SW 1271 (cell line): ENCODE data around the gene OOSP4B.
"Not testable (repeated sequence)": the region's sequence is repeated elsewhere in the genome, so short reads cannot be mapped to it uniquely, and the experiment has no call there.

Source experiments
- DNase-seq, 2 experiments: peaks; one replicate each; lab custom pipeline; 2025; lab: John Stamatoyannopoulos, UW

OOSP4B gene

GRCh38 chr11:60059521-60060240, 42.7 kb downstream of the OOSP4B start:
- no peak for DNase-seq

GRCh38 chr11:60064111-60064510, 47.1 kb downstream of the OOSP4B start:
- DNase-seq, result no peak

GRCh38 chr11:60065801-60066200, 48.8 kb downstream of the OOSP4B start:
- DNase-seq, result no peak

GRCh38 chr11:60069450-60069849, 52.5 kb downstream of the OOSP4B start:
- no peak for DNase-seq

GRCh38 chr11:60071644-60072043, 54.7 kb downstream of the OOSP4B start:
- DNase-seq, result not testable (repeated sequence)

GRCh38 chr11:60077216-60077817, 60.3 kb downstream of the OOSP4B start:
- no peak for DNase-seq

- no peak for DNase-seq
Measured at GRCh38 chr11:60077981-60078380, 61.0 kb downstream of the OOSP4B start.

GRCh38 chr11:60078745-60079144, 61.8 kb downstream of the OOSP4B start:
- DNase-seq, result no peak

- DNase-seq, result no peak
Measured at GRCh38 chr11:60080535-60080934, 63.6 kb downstream of the OOSP4B start.
